Activated T-cell treated with anti-CD3 and anti-CD28 coated beads, Interleukin-2, amount 50 U/mL, for 4 hours (primary cell): ENCODE data around the gene TXK. TPM values are rescaled to one million over a fixed set of nuclear protein-coding genes. Genes with fewer than 3 reads are reported as not detected.
A peak's percentile ranks its signal among the peaks of the same experiment; 100 is the strongest.

Experiments
- ATAC-seq, 2 donors: fragments of 200-7000 bp; cut with Tn5 transposase; one replicate each; pipeline ENCODE4 v1.10.0; 2021
- DNase-seq: peaks from one replicate; pipeline ENCODE4 v3.0.0-alpha.2; 2020
- H3K27me3 Mint-ChIP-seq: one replicate; pipeline ENCODE4 v1.8.0; 2021; ENCODE audit warnings: low read depth, mixed read lengths
- H3K36me3 Mint-ChIP-seq: one replicate; pipeline ENCODE4 v1.8.0; 2022; ENCODE audit warnings: mixed read lengths; ENCODE audit not compliant: insufficient read depth
- H3K4me1 Mint-ChIP-seq: one replicate; pipeline ENCODE4 v1.8.0; 2021; ENCODE audit warnings: low read depth, mixed read lengths
- H3K4me3 Mint-ChIP-seq: one replicate; pipeline ENCODE4 v1.8.0; 2021; ENCODE audit warnings: mild to moderate bottlenecking, moderate library complexity, mixed read lengths
- H3K9me3 Mint-ChIP-seq: one replicate; pipeline ENCODE4 v1.8.0; 2021; ENCODE audit warnings: mixed read lengths
- total RNA-seq, 3 donors: library from RNA; stranded (reverse); gene quantifications; one replicate each; pipeline ENCODE4 v1.2.1, GENCODE V29; 2021

Gene TXK
- total RNA-seq, 3 donors from 2014 or later, result 2.4 to 5.9 (median 4.8) TPM

- DNase-seq (no peak), ATAC-seq (peak in 1 of 2 donors; percentile 32)
- H3K36me3 Mint-ChIP-seq, result peaks cover 26% of the 10 kb centered on the region
- no peaks in the 10 kb centered on the region for H3K4me1 Mint-ChIP-seq
- no peak overlapping the region for H3K4me3 Mint-ChIP-seq
- no peaks in the 10 kb centered on the region for H3K27me3 Mint-ChIP-seq
- H3K9me3 Mint-ChIP-seq, result peaks cover 23% of the 10 kb centered on the region
Measured at GRCh38 chr4:48153791-48154550, 19.9 kb upstream of the TXK start.

DNA sequence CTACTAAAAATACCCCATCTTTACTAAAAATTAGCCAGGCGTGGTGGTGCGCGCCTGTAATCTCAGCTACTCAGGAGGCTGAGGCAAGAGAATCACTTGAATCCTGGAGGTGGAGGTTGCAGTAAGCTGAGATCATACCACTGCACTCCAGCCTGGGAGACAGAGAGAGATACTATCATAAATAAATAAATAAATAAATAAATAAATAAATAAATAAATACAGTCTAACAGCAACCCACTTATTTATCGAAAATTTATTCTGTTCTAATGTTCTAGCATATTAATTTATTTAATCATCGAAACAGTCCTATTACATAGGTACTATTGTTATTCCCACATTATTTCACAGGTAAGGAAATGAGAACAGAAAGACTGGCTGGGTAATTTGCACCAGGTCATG lies 18.2 kb upstream of the TXK start:
- Mint-ChIP-seq H3K4me3 (no peak overlapping the region), H3K27me3 (no peaks in the 10 kb centered on the region), H3K36me3 (peaks cover 21% of the 10 kb centered on the region), H3K4me1 (no peaks in the 10 kb centered on the region), H3K9me3 (peaks cover 23% of the 10 kb centered on the region)
- ATAC-seq (no peak), DNase-seq (no peak)

DNA sequence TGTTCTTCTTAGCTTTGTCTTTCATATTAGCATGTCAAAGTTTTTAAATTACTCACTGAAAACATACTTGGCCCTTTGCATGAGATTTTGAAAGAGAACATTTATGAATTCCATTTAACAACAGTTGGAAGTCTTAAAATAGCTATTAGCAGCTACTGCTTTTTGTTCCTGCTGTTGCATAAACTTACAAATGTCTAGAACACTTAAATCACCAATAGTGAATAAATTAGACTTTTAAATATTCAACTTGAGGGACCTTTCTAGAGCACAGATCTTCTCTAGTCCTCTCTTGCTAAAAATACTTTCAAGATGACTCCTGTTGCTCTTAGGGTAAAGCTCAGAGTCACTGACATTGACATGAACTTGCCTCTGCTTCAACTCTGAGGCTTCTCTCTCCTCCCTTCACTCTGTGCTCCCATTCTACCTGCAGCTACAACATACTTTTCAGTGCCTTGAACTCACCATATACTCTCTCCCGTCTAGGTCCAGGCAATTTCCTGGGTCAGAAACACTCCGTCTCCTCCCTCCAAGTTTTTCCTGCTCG lies 15.8 kb upstream of the TXK start:
- H3K4me3 Mint-ChIP-seq, result no peak overlapping the region
- H3K9me3 Mint-ChIP-seq, result peaks cover 10% of the 10 kb centered on the region
- ATAC-seq, result no peak
- H3K4me1 Mint-ChIP-seq, result no peaks in the 10 kb centered on the region
- H3K36me3 Mint-ChIP-seq, result peaks cover 10% of the 10 kb centered on the region
- H3K27me3 Mint-ChIP-seq, result no peaks in the 10 kb centered on the region
- no peak for DNase-seq

- Mint-ChIP-seq H3K9me3 (no peaks in the 10 kb centered on the region), H3K36me3 (no peaks in the 10 kb centered on the region)
Measured at GRCh38 chr4:48147621-48148020, 13.6 kb upstream of the TXK start.

DNA sequence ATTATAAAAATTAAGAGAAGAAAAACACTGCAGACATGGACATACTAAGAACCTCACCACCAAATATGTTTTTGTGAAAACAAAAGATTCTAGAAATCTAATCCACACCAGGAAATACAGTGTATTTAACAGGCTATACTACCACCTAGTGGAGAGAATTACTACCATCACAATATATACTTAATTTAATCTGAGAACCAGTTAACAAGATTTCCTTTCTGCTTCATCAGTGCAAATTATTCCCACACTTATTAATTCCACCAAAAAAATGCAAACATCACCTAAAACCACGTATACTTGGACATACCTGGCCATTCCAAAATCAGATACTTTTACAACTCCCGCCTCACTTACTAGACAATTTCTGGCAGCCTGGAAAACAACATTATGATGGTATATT lies 7.0 kb upstream of the TXK start:
- ATAC-seq (peak in 1 of 2 donors; percentile 42), DNase-seq (no peak)
- H3K36me3 Mint-ChIP-seq, result no peaks in the 10 kb centered on the region
- no peaks in the 10 kb centered on the region for H3K9me3 Mint-ChIP-seq
- no peak overlapping the region for H3K4me3 Mint-ChIP-seq
- no peaks in the 10 kb centered on the region for H3K27me3 Mint-ChIP-seq
- H3K4me1 Mint-ChIP-seq, result peaks cover 47% of the 10 kb centered on the region

More at GRCh38 chr4:48147621-48148020, 13.6 kb upstream of the TXK start:
- Mint-ChIP-seq H3K4me1 (no peaks in the 10 kb centered on the region), H3K27me3 (no peaks in the 10 kb centered on the region), H3K4me3 (no peak overlapping the region)
- ATAC-seq (no peak), DNase-seq (no peak)

GRCh38 chr4:48139691-48140090 lies 5.6 kb upstream of the TXK start:
- H3K36me3 Mint-ChIP-seq, result no peaks in the 10 kb centered on the region
- no peak overlapping the region for H3K4me3 Mint-ChIP-seq
- peak; percentile 23 for DNase-seq
- no peaks in the 10 kb centered on the region for H3K9me3 Mint-ChIP-seq
- ATAC-seq, result no peak
- H3K27me3 Mint-ChIP-seq, result no peaks in the 10 kb centered on the region
- peaks cover 60% of the 10 kb centered on the region for H3K4me1 Mint-ChIP-seq

- Mint-ChIP-seq H3K4me1 (peaks cover 68% of the 10 kb centered on the region), H3K9me3 (no peaks in the 10 kb centered on the region), H3K4me3 (peak overlapping the region; percentile 44), H3K27me3 (no peaks in the 10 kb centered on the region), H3K36me3 (no peaks in the 10 kb centered on the region)
- ATAC-seq (peak in 1 of 2 donors; percentile 13), DNase-seq (no peak)
Measured at GRCh38 chr4:48138936-48139335, 4.9 kb upstream of the TXK start.

DNA sequence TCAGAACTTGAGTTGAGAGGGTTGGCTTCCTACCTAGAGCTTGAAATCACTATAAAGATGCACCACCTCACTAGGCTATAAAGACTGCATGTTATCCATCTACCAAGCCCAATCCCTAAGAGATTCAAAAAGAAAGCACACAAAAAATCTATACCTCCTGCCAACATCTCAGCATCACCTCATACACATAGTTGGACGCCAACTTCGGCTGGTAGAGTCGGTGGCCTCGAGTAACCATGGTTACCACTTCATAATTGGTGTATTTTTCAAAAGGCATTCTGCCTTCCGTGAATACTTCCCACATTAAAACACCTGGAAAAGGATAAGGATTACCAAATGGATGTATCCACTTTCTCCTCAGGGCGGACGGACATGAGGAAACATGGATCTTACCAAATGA lies 4.5 kb upstream of the TXK start:
- Mint-ChIP-seq H3K4me3 (peak overlapping the region; percentile 44), H3K36me3 (no peaks in the 10 kb centered on the region), H3K9me3 (no peaks in the 10 kb centered on the region), H3K4me1 (peaks cover 72% of the 10 kb centered on the region), H3K27me3 (no peaks in the 10 kb centered on the region)
- ATAC-seq (no peak), DNase-seq (no peak)

DNA sequence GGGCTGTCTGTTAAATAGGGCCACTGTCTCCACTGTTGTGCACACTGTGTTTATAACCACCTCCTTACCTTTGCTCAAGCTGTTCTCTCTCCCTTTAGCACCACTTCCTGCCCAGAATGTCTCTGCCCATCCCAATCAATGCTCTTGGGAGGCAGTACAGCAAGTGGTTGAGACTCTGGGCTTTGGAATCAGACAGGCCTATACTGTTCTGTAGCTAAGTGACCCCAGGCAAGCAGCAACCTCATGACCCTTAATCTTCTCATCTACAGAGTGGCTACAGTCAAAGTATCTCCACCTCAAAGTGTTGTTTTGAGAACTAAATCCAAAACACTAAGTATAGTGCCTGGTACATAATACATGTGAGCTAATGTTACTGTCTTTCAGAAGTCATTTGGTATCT lies 3.8 kb upstream of the TXK start:
- no peaks in the 10 kb centered on the region for H3K9me3 Mint-ChIP-seq
- H3K27me3 Mint-ChIP-seq, result no peaks in the 10 kb centered on the region
- peaks cover 74% of the 10 kb centered on the region for H3K4me1 Mint-ChIP-seq
- peak; percentile 23 to 25 for ATAC-seq
- no peak for DNase-seq
- H3K36me3 Mint-ChIP-seq, result no peaks in the 10 kb centered on the region
- peak overlapping the region; percentile 44 for H3K4me3 Mint-ChIP-seq

GRCh38 chr4:48133669-48134068 lies 381 bp downstream of the TXK start:
- Mint-ChIP-seq H3K36me3 (no peaks in the 10 kb centered on the region), H3K4me3 (peak overlapping the region; percentile 82), H3K9me3 (no peaks in the 10 kb centered on the region), H3K4me1 (peaks cover 88% of the 10 kb centered on the region), H3K27me3 (no peaks in the 10 kb centered on the region)
- ATAC-seq (peak; percentile 7 to 12), DNase-seq (no peak)

- Mint-ChIP-seq H3K27me3 (no peaks in the 10 kb centered on the region), H3K9me3 (no peaks in the 10 kb centered on the region), H3K4me3 (peak overlapping the region; percentile 75), H3K36me3 (no peaks in the 10 kb centered on the region), H3K4me1 (peaks cover 87% of the 10 kb centered on the region)
- ATAC-seq (no peak), DNase-seq (no peak)
Measured at GRCh38 chr4:48131736-48132135, 2.3 kb downstream of the TXK start.

GRCh38 chr4:48130100-48130499 lies 4.0 kb downstream of the TXK start:
- Mint-ChIP-seq H3K36me3 (no peaks in the 10 kb centered on the region), H3K4me3 (peak overlapping the region; percentile 75), H3K4me1 (peaks cover 88% of the 10 kb centered on the region), H3K27me3 (no peaks in the 10 kb centered on the region), H3K9me3 (no peaks in the 10 kb centered on the region)
- ATAC-seq (no peak), DNase-seq (no peak)

DNA sequence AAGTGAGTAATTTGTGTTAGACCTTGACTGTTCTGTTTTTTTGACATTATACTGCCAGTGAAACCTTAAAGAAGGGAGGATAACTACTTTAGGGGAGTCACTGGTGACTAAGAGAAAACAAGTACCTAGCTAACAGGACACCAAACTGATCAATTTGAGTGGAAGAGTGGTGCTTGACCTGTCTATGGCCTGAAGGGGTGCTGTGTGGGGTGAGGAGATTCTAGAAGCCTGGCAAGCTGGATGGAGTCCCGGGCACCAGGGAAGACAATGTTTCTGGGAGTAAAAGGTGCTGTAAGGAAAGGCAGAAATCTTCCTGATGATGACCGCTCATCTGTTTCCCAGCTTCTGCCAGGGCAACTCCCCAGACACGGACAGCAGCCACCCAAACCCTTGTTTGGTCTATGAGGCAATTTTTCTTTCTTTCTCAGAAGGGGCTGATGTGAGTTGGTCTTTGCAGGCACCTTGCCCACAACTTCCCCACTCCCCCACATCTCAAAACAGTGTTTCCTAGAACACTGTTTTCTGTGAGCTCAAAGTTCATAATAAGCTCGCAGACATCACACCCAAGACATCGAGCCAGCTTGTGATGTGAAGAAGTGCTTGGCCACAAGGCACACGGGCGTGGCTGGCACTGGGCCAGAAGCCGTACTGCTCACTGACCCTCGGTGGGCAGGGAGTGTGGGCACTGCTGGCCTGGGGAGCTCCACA lies 4.6 kb downstream of the TXK start:
- Mint-ChIP-seq H3K4me3 (peak overlapping the region; percentile 75), H3K27me3 (no peaks in the 10 kb centered on the region), H3K36me3 (no peaks in the 10 kb centered on the region), H3K9me3 (no peaks in the 10 kb centered on the region), H3K4me1 (peaks cover 88% of the 10 kb centered on the region)
- ATAC-seq (peak; percentile 24 to 44), DNase-seq (peak; percentile 34)

DNA sequence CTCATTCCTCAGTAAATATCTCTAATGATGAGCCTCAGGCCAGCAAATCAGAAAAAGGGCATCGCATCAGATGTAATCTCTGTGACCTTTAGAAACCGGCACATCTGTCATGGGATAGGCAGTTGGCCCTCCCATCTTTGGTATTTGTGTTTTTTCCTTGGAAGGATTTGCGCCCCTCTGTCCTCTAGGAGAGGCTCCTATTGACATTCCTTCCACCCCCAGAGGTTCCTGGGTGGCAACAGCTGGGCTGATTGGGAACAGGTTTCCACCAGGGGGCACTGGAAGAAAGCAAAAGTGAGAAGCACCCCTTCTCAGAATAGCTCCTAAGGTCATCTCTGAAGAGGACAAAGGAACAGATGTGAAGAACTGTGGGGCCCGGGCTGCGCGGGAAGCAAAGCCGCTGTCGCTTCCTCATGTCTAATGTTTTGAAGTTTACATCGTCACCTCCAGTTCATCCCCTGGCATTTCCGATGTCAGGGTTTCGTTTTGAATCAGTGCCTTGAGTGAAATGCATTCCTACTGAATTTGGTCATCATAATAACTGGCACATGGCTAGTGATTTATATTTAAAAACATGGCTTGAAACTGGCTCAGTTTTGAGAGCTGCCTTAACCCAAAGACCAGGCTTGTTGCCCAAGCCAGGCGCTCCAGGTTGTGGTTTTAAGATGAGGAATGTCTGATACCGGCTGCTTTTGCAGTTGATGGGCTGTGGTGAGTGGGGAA lies 6.2 kb downstream of the TXK start:
- H3K36me3 Mint-ChIP-seq, result no peaks in the 10 kb centered on the region
- H3K9me3 Mint-ChIP-seq, result no peaks in the 10 kb centered on the region
- ATAC-seq, result peak; percentile 72 to 74
- H3K4me3 Mint-ChIP-seq, result peak overlapping the region; percentile 71
- H3K27me3 Mint-ChIP-seq, result no peaks in the 10 kb centered on the region
- DNase-seq, result peak; percentile 61
- H3K4me1 Mint-ChIP-seq, result peaks cover 90% of the 10 kb centered on the region
